OCI-LY1 (cell line): ENCODE results near the gene RBM48.

Experiments used
- H2AFZ ChIP-seq: fragments of 200-600 bp; sonication (generic), shearing (Covaris generic); 2 replicates; pipeline ENCODE4 v1.6.0; 2014; ENCODE audit warnings: antibody characterized with exemption, mild to moderate bottlenecking, low read length
- H3F3A ChIP-seq: fragments of 200-600 bp; sonication (generic), shearing (Covaris generic); 2 replicates; pipeline ENCODE4 v1.6.0; 2014; ENCODE audit warnings: mild to moderate bottlenecking, antibody characterized with exemption, low read length, moderate library complexity; ENCODE audit not compliant: insufficient read depth
- H3K27ac ChIP-seq: fragments of 200-600 bp; sonication (generic); 2 replicates; pipeline ENCODE4 v1.5.1; 2014; ENCODE audit warnings: low read length, mixed run types, mild to moderate bottlenecking, low read depth; ENCODE audit not compliant: poor library complexity, severe bottlenecking
- H3K27me3 ChIP-seq: fragments of 200-600 bp; sonication (generic); 2 replicates; pipeline ENCODE4 v1.6.0; 2014; ENCODE audit warnings: antibody characterized with exemption, mild to moderate bottlenecking, low read length, moderate library complexity; ENCODE audit not compliant: insufficient read depth
- H3K36me3 ChIP-seq: fragments of 200-600 bp; sonication (generic); 2 replicates; pipeline ENCODE4 v1.6.1; 2014; ENCODE audit warnings: mild to moderate bottlenecking, antibody characterized with exemption, low read length, moderate library complexity, mixed read lengths; ENCODE audit not compliant: insufficient read depth
- H3K4me1 ChIP-seq: fragments of 200-600 bp; sonication (generic); 2 replicates; pipeline ENCODE4 v1.5.1; 2014; ENCODE audit warnings: mild to moderate bottlenecking, low read length, moderate library complexity; ENCODE audit not compliant: insufficient read depth, severe bottlenecking
- H3K4me2 ChIP-seq: fragments of 200-600 bp; sonication (generic), shearing (Covaris generic); 2 replicates; pipeline ENCODE4 v1.6.1; 2014; ENCODE audit warnings: low read length
- H3K4me3 ChIP-seq: fragments of 200-600 bp; sonication (generic); 2 replicates; pipeline ENCODE4 v1.5.1; 2014; ENCODE audit warnings: low read length, low read depth, mild to moderate bottlenecking, mixed read lengths; ENCODE audit not compliant: poor library complexity, severe bottlenecking
- H3K79me2 ChIP-seq: fragments of 200-600 bp; shearing (Covaris generic); 2 replicates; pipeline ENCODE4 v1.6.1; 2016; ENCODE audit warnings: mixed run types, low read length, mixed read lengths; ENCODE audit not compliant: insufficient read depth
- H3K9ac ChIP-seq: fragments of 200-600 bp; sonication (generic), shearing (Covaris generic); 2 replicates; pipeline ENCODE4 v1.6.1; 2014; ENCODE audit warnings: mild to moderate bottlenecking, low read length, mixed read lengths
- H3K9me2 ChIP-seq: fragments of 200-600 bp; sonication (generic), shearing (Covaris generic); 2 replicates; pipeline ENCODE4 v1.6.1; 2014; ENCODE audit warnings: low read depth, mild to moderate bottlenecking, low read length, mixed read lengths
- H3K9me3 ChIP-seq: fragments of 200-600 bp; shearing (Covaris generic); 2 replicates; pipeline ENCODE4 v1.6.1; 2014; ENCODE audit warnings: low read length, mixed read lengths
- H4K20me1 ChIP-seq: fragments of 200-600 bp; sonication (generic), shearing (Covaris generic); 2 replicates; pipeline ENCODE4 v1.6.0; 2016; ENCODE audit warnings: mild to moderate bottlenecking, low read length; ENCODE audit not compliant: insufficient read depth
- EZH2 ChIP-seq: fragments of 200-600 bp; sonication (generic), shearing (Covaris generic); IDR thresholded peaks from 2 replicates; pipeline ENCODE4 v1.8.0; 2017; ENCODE audit warnings: borderline replicate concordance, mixed run types, mild to moderate bottlenecking, antibody characterized with exemption, low read length, moderate library complexity, mixed read lengths
- TF ChIP-seq, protein P1 (sequence below): fragments of 200-600 bp; sonication (generic), shearing (Covaris generic); IDR thresholded peaks from 2 replicates; pipeline ENCODE4 v1.5.1; 2017; ENCODE audit warnings: mild to moderate bottlenecking, antibody characterized with exemption, low read length, moderate library complexity, mixed read lengths

Gene RBM48

DNA sequence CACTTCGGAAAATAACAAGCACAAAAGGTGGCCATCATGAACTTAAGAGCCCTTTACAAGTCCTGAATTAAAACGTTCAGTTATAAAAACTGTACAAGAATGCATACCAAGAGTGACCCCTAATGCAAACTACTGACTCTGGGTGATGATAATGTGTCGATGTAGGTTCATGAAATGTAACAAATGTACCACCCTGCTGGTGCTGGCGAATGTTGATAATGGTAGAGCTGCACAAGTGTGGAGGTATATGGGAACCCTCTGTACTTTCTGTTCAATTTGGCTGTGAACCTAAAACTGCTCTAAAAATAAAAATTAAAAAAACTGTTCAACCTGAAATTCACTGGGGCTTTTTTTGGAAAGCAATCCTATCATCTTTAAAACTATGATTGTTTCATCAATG, 58.2 kb downstream of the RBM48 start:
- no peak overlapping the region for H3K4me2 ChIP-seq

More for the DNA sequence above, 58.2 kb downstream of the RBM48 start:
- TF ChIP-seq EZH2: no peak
- TF ChIP-seq, protein P1, sequence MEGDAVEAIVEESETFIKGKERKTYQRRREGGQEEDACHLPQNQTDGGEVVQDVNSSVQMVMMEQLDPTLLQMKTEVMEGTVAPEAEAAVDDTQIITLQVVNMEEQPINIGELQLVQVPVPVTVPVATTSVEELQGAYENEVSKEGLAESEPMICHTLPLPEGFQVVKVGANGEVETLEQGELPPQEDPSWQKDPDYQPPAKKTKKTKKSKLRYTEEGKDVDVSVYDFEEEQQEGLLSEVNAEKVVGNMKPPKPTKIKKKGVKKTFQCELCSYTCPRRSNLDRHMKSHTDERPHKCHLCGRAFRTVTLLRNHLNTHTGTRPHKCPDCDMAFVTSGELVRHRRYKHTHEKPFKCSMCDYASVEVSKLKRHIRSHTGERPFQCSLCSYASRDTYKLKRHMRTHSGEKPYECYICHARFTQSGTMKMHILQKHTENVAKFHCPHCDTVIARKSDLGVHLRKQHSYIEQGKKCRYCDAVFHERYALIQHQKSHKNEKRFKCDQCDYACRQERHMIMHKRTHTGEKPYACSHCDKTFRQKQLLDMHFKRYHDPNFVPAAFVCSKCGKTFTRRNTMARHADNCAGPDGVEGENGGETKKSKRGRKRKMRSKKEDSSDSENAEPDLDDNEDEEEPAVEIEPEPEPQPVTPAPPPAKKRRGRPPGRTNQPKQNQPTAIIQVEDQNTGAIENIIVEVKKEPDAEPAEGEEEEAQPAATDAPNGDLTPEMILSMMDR: no peak
- H3K9ac ChIP-seq: no peak overlapping the region
- no peaks in the 10 kb centered on the region for H3F3A ChIP-seq
- H3K79me2 ChIP-seq: peaks cover 79% of the 10 kb centered on the region
- H3K27ac ChIP-seq: no peak overlapping the region
- no peak overlapping the region for H2AFZ ChIP-seq
- no peaks in the 10 kb centered on the region; the same call in 1 of the 2 replicates for H4K20me1 ChIP-seq
- H3K27me3 ChIP-seq: no peaks in the 10 kb centered on the region
- H3K9me3 ChIP-seq: no peaks in the 10 kb centered on the region
- H3K36me3 ChIP-seq: peaks cover 46% of the 10 kb centered on the region
- H3K9me2 ChIP-seq: no peaks in the 10 kb centered on the region
- H3K4me1 ChIP-seq: peaks cover 40% of the 10 kb centered on the region
- H3K4me3 ChIP-seq: no peak overlapping the region
